C4-2B (cell line): ENCODE measurements around the gene MON1B.

Experiments
- H3K27ac ChIP-seq: fragments of 450-650 bp; 2 replicates; pipeline ENCODE4 v1.5.1; 2017
- CTCF ChIP-seq: fragments of 450-650 bp; conservative IDR thresholded peaks from 2 replicates; pipeline ENCODE4 v1.5.1; 2017; ENCODE audit warnings: mild to moderate bottlenecking
- ZFX ChIP-seq: fragments of 450-650 bp; IDR thresholded peaks from 2 replicates; pipeline ENCODE4 v1.6.1; 2017

MON1B gene

GRCh38 chr16:77214411-77215138 lies 23.6 kb downstream of the MON1B start:
- H3K27ac ChIP-seq: no peak overlapping the region
- no peak for TF ChIP-seq ZFX
- TF ChIP-seq CTCF: no peak

- no peak overlapping the region for H3K27ac ChIP-seq
- no peak for TF ChIP-seq CTCF
- TF ChIP-seq ZFX: no peak
Measured at GRCh38 chr16:77219437-77219836, 28.4 kb downstream of the MON1B start.

- no peak overlapping the region for H3K27ac ChIP-seq
- no peak for TF ChIP-seq CTCF
- TF ChIP-seq ZFX: no peak
Measured at GRCh38 chr16:77220427-77220826, 29.4 kb downstream of the MON1B start.

GRCh38 chr16:77221482-77221881 lies 30.5 kb downstream of the MON1B start:
- TF ChIP-seq CTCF: no peak
- TF ChIP-seq ZFX: no peak
- no peak overlapping the region for H3K27ac ChIP-seq

- TF ChIP-seq CTCF (peak; percentile 58), ZFX (no peak)
- H3K27ac ChIP-seq: no peak overlapping the region
Measured at GRCh38 chr16:77223184-77223583, 32.2 kb downstream of the MON1B start.

GRCh38 chr16:77225182-77225581 lies 34.2 kb downstream of the MON1B start:
- no peak overlapping the region for H3K27ac ChIP-seq
- TF ChIP-seq CTCF: no peak
- no peak for TF ChIP-seq ZFX

- H3K27ac ChIP-seq: no peak overlapping the region
- no peak for TF ChIP-seq ZFX
- TF ChIP-seq CTCF: no peak
Measured at GRCh38 chr16:77227745-77228144, 36.8 kb downstream of the MON1B start.
